Inferior parietal cortex (tissue), 1 donor: ENCODE data around the gene EGLN3.
"Not testable (repeated sequence)": the region's sequence is repeated elsewhere in the genome, so short reads cannot be mapped to it uniquely, and the experiment has no call there.

Source experiments
- DNase-seq: peaks from one replicate; pipeline ENCODE4 v3.0.0-alpha.2; 2016; ENCODE audit errors: extremely low spot score

EGLN3 gene

GRCh38 chr14:33936391-33936790 is 14.5 kb downstream of the EGLN3 start:
- DNase-seq = no peak

GRCh38 chr14:33934938-33935337 is 15.9 kb downstream of the EGLN3 start:
- no peak for DNase-seq

- DNase-seq = no peak
Observed at GRCh38 chr14:33934043-33934750, 16.7 kb downstream of the EGLN3 start.

- no peak for DNase-seq
Observed at GRCh38 chr14:33933386-33933933, 17.4 kb downstream of the EGLN3 start.

GRCh38 chr14:33932576-33933345 is 18.1 kb downstream of the EGLN3 start:
- DNase-seq = no peak

- no peak for DNase-seq
Observed at GRCh38 chr14:33932033-33932432, 18.8 kb downstream of the EGLN3 start.

GRCh38 chr14:33931461-33931860 is 19.4 kb downstream of the EGLN3 start:
- no peak for DNase-seq

- DNase-seq = no peak
Observed at GRCh38 chr14:33930439-33930838, 20.4 kb downstream of the EGLN3 start.

GRCh38 chr14:33929799-33930408 is 21.0 kb downstream of the EGLN3 start:
- DNase-seq = no peak

GRCh38 chr14:33928895-33929294 is 22.0 kb downstream of the EGLN3 start:
- no peak for DNase-seq

- DNase-seq = no peak
Observed at GRCh38 chr14:33927944-33928343, 22.9 kb downstream of the EGLN3 start.

- DNase-seq = not testable (repeated sequence)
Observed at GRCh38 chr14:33926967-33927366, 23.9 kb downstream of the EGLN3 start.

- no peak for DNase-seq
Observed at GRCh38 chr14:33925946-33926345, 24.9 kb downstream of the EGLN3 start.

GRCh38 chr14:33925235-33925634 is 25.6 kb downstream of the EGLN3 start:
- no peak for DNase-seq

GRCh38 chr14:33924566-33925100 is 26.2 kb downstream of the EGLN3 start:
- no peak for DNase-seq

GRCh38 chr14:33922125-33922524 is 28.7 kb downstream of the EGLN3 start:
- DNase-seq = no peak

- no peak for DNase-seq
Observed at GRCh38 chr14:33918256-33918655, 32.6 kb downstream of the EGLN3 start.

- no peak for DNase-seq
Observed at GRCh38 chr14:33917661-33918060, 33.2 kb downstream of the EGLN3 start.

- DNase-seq = no peak
Observed at GRCh38 chr14:33916663-33917565, 34.0 kb downstream of the EGLN3 start.

GRCh38 chr14:33915682-33916081 is 35.2 kb downstream of the EGLN3 start:
- no peak for DNase-seq
